ENCODE data around the gene KRTAP10-5.
"Not testable (repeated sequence)": the region's sequence is repeated elsewhere in the genome, so short reads cannot be mapped to it uniquely, and the experiment has no call there.

The KRTAP10-5 gene

DNA sequence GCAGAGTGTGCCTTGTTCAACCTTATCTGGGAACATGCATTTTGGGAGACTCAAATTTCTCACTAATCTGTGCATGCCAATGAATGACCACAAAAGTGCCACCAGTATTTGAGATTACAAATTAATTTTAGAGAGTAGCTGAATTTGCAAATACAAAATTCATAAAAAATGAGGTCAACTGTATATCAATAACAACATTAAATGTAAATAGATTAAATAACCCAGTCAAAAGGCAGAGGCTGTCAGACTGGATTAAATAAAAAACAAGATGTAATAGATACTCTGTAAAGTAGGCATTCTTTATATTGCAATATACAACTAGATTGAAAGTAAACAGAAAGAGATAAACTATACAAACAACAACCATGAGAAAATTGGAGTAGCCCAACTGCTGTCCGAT lies 16.3 kb downstream of the KRTAP10-5 start:
- FAIRE-seq, result no peak
- no peak for DNase-seq (ENCODE audit: insufficient read length, low spot score)
- TF ChIP-seq POU2F2 (IDR thresholded peaks at IDR 0.05; ENCODE audit: low read depth, low read length), result no peak
- TF ChIP-seq TAF1 (IDR thresholded peaks at IDR 0.05; ENCODE audit: low read depth, low read length), result no peak
- TF ChIP-seq SPI1 (IDR thresholded peaks at IDR 0.05; ENCODE audit: low read depth, low read length), result no peak
- no peak for TF ChIP-seq POLR2A (IDR thresholded peaks at IDR 0.05; ENCODE audit: low read depth, low read length)
- no peak for TF ChIP-seq PAX5 (IDR thresholded peaks at IDR 0.05; ENCODE audit: insufficient read depth, low read length, severe bottlenecking)
- TF ChIP-seq POLR2AphosphoS5 (IDR thresholded peaks at IDR 0.05; ENCODE audit: low read depth, low read length), result no peak

DNA sequence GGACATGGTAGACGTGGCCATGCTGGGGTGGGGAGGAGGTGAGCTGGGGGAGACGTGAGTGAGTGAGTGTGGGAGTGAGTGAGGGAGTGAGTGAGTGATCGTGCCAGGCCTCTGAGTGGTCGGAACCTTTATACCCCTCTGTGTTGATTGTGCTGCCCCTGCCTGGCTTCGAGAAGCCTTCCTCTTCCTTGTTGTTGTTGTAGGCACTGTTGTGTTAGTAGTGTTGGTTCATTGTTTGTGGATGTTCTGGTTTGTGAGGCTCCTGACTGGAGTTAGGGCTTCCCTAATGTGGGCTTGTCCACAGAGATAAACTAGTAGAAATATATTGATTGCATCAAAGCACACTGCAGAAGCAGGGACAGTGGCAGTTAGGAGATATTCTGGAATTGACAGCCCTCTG lies 21.7 kb downstream of the KRTAP10-5 start, which contains the start of gene KRTAP10-3:
TSS of gene KRTAP10-3 (minus strand) at position 101 of the 400 bp plus-strand sequence. CDS start at position 21, 80 bp downstream.
- no peak for FAIRE-seq
- TF ChIP-seq POLR2AphosphoS5 (IDR thresholded peaks at IDR 0.05; ENCODE audit: low read depth, low read length), result no peak
- TF ChIP-seq PAX5 (IDR thresholded peaks at IDR 0.05; ENCODE audit: insufficient read depth, low read length, severe bottlenecking), result no peak
- no peak for TF ChIP-seq POU2F2 (IDR thresholded peaks at IDR 0.05; ENCODE audit: low read depth, low read length)
- no peak for TF ChIP-seq POLR2A (IDR thresholded peaks at IDR 0.05; ENCODE audit: low read depth, low read length)
- TF ChIP-seq TAF1 (IDR thresholded peaks at IDR 0.05; ENCODE audit: low read depth, low read length), result no peak
- TF ChIP-seq SPI1 (IDR thresholded peaks at IDR 0.05; ENCODE audit: low read depth, low read length), result no peak
- no peak for DNase-seq (ENCODE audit: insufficient read length, low spot score)

DNA sequence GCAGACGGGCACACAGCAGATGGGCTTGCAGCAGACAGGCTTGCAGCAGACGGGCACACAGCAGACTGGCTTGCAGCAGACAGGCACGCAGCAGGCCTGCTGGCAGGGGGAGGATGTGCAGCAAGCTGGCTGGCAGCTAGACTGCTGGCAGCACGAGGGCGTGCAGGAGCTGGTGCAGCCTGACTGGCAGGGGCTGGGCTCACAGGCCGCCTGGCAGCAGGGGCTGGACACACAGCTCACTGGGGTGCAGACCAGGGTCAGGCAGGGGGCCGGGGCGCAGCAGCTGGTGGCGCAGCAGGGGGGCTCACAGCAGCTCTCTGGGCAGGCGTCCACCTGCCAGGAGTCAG lies 22.1 kb downstream of the KRTAP10-5 start:
- not testable (repeated sequence) for FAIRE-seq; DNase-seq (ENCODE audit: insufficient read length, low spot score)

- DNase-seq (ENCODE audit: insufficient read length, low spot score) (no peak), FAIRE-seq (no peak)
- TF ChIP-seq PAX5 (IDR thresholded peaks at IDR 0.05; ENCODE audit: insufficient read depth, low read length, severe bottlenecking) (no peak), POLR2A (IDR thresholded peaks at IDR 0.05; ENCODE audit: low read depth, low read length) (no peak), POLR2AphosphoS5 (IDR thresholded peaks at IDR 0.05; ENCODE audit: low read depth, low read length) (no peak), TAF1 (IDR thresholded peaks at IDR 0.05; ENCODE audit: low read depth, low read length) (no peak), SPI1 (IDR thresholded peaks at IDR 0.05; ENCODE audit: low read depth, low read length) (no peak), POU2F2 (IDR thresholded peaks at IDR 0.05; ENCODE audit: low read depth, low read length) (no peak)
Measured at GRCh38 chr21:44557491-44558328, 22.7 kb downstream of the KRTAP10-5 start.

GRCh38 chr21:44556879-44557278 lies 23.5 kb downstream of the KRTAP10-5 start:
- TF ChIP-seq SPI1 (IDR thresholded peaks at IDR 0.05; ENCODE audit: low read depth, low read length) (no peak), POU2F2 (IDR thresholded peaks at IDR 0.05; ENCODE audit: low read depth, low read length) (no peak), TAF1 (IDR thresholded peaks at IDR 0.05; ENCODE audit: low read depth, low read length) (no peak), PAX5 (IDR thresholded peaks at IDR 0.05; ENCODE audit: insufficient read depth, low read length, severe bottlenecking) (no peak), POLR2A (IDR thresholded peaks at IDR 0.05; ENCODE audit: low read depth, low read length) (no peak), POLR2AphosphoS5 (IDR thresholded peaks at IDR 0.05; ENCODE audit: low read depth, low read length) (no peak)
- FAIRE-seq (peak; percentile 40), DNase-seq (ENCODE audit: insufficient read length, low spot score) (no peak)

DNA sequence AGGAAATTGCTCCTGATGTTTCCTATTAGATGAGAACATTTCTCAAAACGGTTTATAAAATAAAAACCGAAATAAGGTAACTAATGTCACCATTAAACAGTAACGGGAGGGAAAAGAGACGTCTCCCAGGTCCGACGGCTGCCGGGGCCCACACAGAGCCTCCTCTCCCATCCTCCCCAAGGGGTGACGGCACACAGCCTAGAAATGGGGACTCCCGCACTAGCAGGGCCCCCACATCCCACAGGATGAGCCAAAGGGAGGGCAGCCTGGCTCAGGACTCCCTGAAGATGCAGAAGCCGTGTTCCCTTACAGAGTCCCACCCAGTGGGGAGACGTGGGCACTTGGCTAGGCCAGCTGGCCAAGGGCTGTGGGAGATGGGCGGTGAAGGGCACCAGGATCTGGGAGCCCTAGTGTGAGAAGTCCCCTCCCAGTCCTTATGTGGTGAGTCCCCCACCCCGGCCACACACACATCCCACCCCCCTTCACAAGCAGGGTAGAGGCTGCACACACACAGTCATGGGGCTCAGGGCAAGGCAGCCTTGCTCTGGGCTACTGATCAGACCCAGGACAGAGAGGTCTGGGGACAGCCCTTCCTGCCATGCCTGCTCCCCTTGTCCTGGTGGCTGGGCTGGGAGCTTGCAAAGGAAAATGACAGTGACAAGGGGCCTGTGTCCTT lies 25.1 kb downstream of the KRTAP10-5 start:
- DNase-seq (ENCODE audit: insufficient read length, low spot score), result no peak
- FAIRE-seq, result no peak
- no peak for TF ChIP-seq POLR2A (IDR thresholded peaks at IDR 0.05; ENCODE audit: low read depth, low read length)
- no peak for TF ChIP-seq TAF1 (IDR thresholded peaks at IDR 0.05; ENCODE audit: low read depth, low read length)
- TF ChIP-seq POU2F2 (IDR thresholded peaks at IDR 0.05; ENCODE audit: low read depth, low read length), result no peak
- TF ChIP-seq SPI1 (IDR thresholded peaks at IDR 0.05; ENCODE audit: low read depth, low read length), result no peak
- TF ChIP-seq POLR2AphosphoS5 (IDR thresholded peaks at IDR 0.05; ENCODE audit: low read depth, low read length), result no peak
- no peak for TF ChIP-seq PAX5 (IDR thresholded peaks at IDR 0.05; ENCODE audit: insufficient read depth, low read length, severe bottlenecking)

DNA sequence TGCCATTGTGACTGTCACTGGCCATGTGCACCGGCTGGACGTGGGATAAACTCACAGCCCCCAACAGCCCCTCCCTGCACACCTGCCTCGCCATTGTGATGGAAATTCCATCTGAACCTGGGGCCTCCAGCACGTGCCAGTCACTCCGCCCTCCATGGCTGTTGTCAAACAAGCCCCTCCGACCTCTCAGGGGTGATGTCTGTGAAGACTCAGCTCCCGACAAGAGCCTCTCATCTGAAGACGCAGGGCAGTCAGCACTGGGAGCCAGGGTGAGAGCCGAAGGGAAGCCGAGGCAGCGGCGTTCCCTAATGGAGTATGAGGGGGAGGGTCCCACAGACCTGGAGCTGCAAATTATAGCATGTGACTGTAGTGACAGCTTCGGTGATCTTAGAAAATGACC lies 27.7 kb downstream of the KRTAP10-5 start:
- no peak for DNase-seq (ENCODE audit: insufficient read length, low spot score)
- TF ChIP-seq POLR2A (IDR thresholded peaks at IDR 0.05; ENCODE audit: low read depth, low read length) (no peak), TAF1 (IDR thresholded peaks at IDR 0.05; ENCODE audit: low read depth, low read length) (no peak), SPI1 (IDR thresholded peaks at IDR 0.05; ENCODE audit: low read depth, low read length) (no peak), POLR2AphosphoS5 (IDR thresholded peaks at IDR 0.05; ENCODE audit: low read depth, low read length) (no peak), PAX5 (IDR thresholded peaks at IDR 0.05; ENCODE audit: insufficient read depth, low read length, severe bottlenecking) (no peak), POU2F2 (IDR thresholded peaks at IDR 0.05; ENCODE audit: low read depth, low read length) (no peak)
- FAIRE-seq, result no peak

DNA sequence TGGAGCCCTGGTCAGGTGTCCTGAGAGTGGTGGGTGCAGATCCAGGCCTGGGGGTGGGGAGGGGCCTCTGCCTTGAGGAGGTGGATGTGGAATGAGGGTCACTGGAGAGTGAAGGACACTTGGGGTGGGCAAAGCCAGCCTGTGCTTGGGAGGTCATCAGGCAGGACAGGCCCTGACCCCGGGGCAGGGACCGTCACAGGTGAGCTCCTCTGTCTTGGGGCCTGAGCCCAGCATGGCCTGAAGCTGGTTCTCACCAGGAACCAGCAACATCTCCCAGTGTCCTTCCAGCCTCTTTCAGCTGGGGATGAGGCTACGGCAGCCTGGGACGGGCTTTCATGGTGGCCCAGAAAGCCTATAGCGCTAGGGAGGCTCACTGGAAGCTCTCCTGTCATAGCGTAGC lies 28.3 kb downstream of the KRTAP10-5 start:
- no peak for TF ChIP-seq PAX5 (IDR thresholded peaks at IDR 0.05; ENCODE audit: insufficient read depth, low read length, severe bottlenecking)
- no peak for TF ChIP-seq SPI1 (IDR thresholded peaks at IDR 0.05; ENCODE audit: low read depth, low read length)
- no peak for TF ChIP-seq POLR2AphosphoS5 (IDR thresholded peaks at IDR 0.05; ENCODE audit: low read depth, low read length)
- no peak for TF ChIP-seq TAF1 (IDR thresholded peaks at IDR 0.05; ENCODE audit: low read depth, low read length)
- TF ChIP-seq POLR2A (IDR thresholded peaks at IDR 0.05; ENCODE audit: low read depth, low read length), result no peak
- TF ChIP-seq POU2F2 (IDR thresholded peaks at IDR 0.05; ENCODE audit: low read depth, low read length), result no peak
- FAIRE-seq (no peak), DNase-seq (ENCODE audit: insufficient read length, low spot score) (no peak)

DNA sequence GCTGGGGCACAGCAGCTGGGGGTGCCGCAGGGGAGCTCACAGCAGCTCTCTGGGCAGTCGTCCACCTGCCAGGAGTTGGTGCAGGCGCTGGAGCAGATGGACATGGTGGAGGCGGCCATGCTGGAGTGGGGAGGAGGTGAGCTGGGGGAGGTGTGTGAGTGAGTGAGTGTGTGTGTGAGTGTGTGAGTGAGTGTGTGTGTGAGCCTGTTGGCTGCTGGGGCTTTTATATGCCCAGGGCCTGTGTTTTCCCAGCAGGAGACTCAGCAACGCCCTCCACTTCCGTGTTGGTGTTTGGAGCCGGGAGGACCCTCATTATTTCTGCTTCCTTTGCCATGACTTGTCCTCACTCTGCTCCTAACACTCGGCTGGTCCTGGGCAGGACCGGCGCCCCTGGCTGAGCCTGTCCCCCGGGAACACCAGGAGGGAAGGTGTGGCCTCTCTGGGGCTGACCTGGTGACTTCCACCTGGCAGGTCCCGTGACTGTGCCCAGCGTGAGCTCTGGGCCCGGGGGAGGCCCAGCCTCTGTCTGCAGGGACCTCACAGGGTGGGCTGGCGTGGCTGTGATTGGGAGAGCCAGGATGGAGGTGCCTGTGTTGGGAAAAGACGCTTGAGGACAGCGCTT lies 29.0 kb downstream of the KRTAP10-5 start, which contains the start of gene KRTAP10-2:
TSS of gene KRTAP10-2 (minus strand) at position 166 of the 622 bp plus-strand sequence. CDS start at position 119, 47 bp downstream.
- DNase-seq (ENCODE audit: insufficient read length, low spot score), result no peak
- no peak for TF ChIP-seq PAX5 (IDR thresholded peaks at IDR 0.05; ENCODE audit: insufficient read depth, low read length, severe bottlenecking)
- no peak for TF ChIP-seq POU2F2 (IDR thresholded peaks at IDR 0.05; ENCODE audit: low read depth, low read length)
- no peak for TF ChIP-seq SPI1 (IDR thresholded peaks at IDR 0.05; ENCODE audit: low read depth, low read length)
- TF ChIP-seq TAF1 (IDR thresholded peaks at IDR 0.05; ENCODE audit: low read depth, low read length), result no peak
- TF ChIP-seq POLR2A (IDR thresholded peaks at IDR 0.05; ENCODE audit: low read depth, low read length), result no peak
- no peak for TF ChIP-seq POLR2AphosphoS5 (IDR thresholded peaks at IDR 0.05; ENCODE audit: low read depth, low read length)
- no peak for FAIRE-seq

All from GM12891 (cell line).